Mucosa of descending colon (tissue), 3 donors: ENCODE results near the gene RALGPS2. TPM values are rescaled to one million over a fixed set of nuclear protein-coding genes. Genes with fewer than 3 reads are reported as not detected.
"Not testable (repeated sequence)": the region's sequence is repeated elsewhere in the genome, so short reads cannot be mapped to it uniquely, and the experiment has no call there.

Source experiments
- ATAC-seq: fragments of 200-7000 bp; cut with Tn5 transposase; one replicate; pipeline ENCODE4 v1.9.1; 2020; ENCODE audit warnings: mild to moderate bottlenecking, moderate library complexity
- DNase-seq, 3 donors: peaks; one replicate each; pipeline ENCODE4 v3.0.0-alpha.2; 2020
- H3K36me3 ChIP-seq: fragments of 200-600 bp; one replicate; pipeline ENCODE4 v1.8.0; 2021; ENCODE audit warnings: low read depth, mild to moderate bottlenecking
- H3K4me1 ChIP-seq: fragments of 200-600 bp; one replicate; pipeline ENCODE4 v1.8.0; 2021; ENCODE audit warnings: low read depth, mild to moderate bottlenecking
- H3K4me3 ChIP-seq: fragments of 200-600 bp; one replicate; pipeline ENCODE4 v1.8.0; 2021; ENCODE audit warnings: mild to moderate bottlenecking
- H3K9me3 ChIP-seq: fragments of 200-600 bp; one replicate; pipeline ENCODE4 v1.8.0; 2021; ENCODE audit warnings: mild to moderate bottlenecking
- intact Hi-C, 2 donors: fragments of 100-400 bp; cut with DNase I in 1 of 2; cut with micrococcal nuclease in 1 of 2; formaldehyde crosslinking; loops; one replicate each; pipeline versions ENCODE4 v1.11.0 to v1.11.1; 2022; cut with DNase I, micrococcal nuclease
- total RNA-seq, 3 donors: library from RNA; stranded (reverse); fragmentation: NEBNext Ultra II Directional in 2 of 3; extraction: Animal tissue kit (Norgen Biotek cat#: 25700) in 2 of 3; gene quantifications; one replicate each; pipeline versions ENCODE4 v1.2.1 to v1.2.4, GENCODE V29; 2021 to 2023
- TF ChIP-seq, protein P1 (sequence below): fragments of 200-600 bp; IDR thresholded peaks from one replicate; pipeline ENCODE4 v1.8.0; 2022; ENCODE audit warnings: antibody characterized with exemption, mild to moderate bottlenecking
- donor health status: DM: no; HTN: no; CAD: no; lungs with moderate emphysema.
- donor health status: DM: no; HTN: no; CAD: no.
- donor health status: DM: no; HTN: yes; CAD: no.

RALGPS2 gene
- total RNA-seq, 3 donors from 2014 or later, result 25.9 to 49.9 (median 36.4) TPM

DNA sequence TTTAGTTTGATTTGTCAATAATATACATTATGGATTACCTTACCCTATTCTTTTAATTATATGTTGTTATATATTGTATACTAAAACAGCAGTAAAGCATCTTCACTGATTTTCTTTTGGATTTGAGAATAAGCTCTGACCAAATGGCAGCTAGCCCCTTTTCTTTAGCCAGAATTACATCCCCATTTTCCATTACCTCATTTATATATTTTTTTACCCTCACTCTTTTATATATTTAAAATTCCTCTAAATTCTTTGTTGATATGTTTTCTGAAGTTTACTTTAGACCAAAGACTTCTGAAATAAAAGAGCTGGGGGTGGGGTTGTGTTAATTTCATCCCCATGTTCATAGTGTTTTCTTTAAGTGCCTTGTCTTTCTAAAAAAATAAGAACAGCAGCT is 121.3 kb downstream of the RALGPS2 start:
- DNase-seq (no peak), ATAC-seq (no peak)
- peaks cover 7% of the 10 kb centered on the region for H3K4me1 ChIP-seq
- intact Hi-C loops, result no loop called here
- TF ChIP-seq, protein P1, sequence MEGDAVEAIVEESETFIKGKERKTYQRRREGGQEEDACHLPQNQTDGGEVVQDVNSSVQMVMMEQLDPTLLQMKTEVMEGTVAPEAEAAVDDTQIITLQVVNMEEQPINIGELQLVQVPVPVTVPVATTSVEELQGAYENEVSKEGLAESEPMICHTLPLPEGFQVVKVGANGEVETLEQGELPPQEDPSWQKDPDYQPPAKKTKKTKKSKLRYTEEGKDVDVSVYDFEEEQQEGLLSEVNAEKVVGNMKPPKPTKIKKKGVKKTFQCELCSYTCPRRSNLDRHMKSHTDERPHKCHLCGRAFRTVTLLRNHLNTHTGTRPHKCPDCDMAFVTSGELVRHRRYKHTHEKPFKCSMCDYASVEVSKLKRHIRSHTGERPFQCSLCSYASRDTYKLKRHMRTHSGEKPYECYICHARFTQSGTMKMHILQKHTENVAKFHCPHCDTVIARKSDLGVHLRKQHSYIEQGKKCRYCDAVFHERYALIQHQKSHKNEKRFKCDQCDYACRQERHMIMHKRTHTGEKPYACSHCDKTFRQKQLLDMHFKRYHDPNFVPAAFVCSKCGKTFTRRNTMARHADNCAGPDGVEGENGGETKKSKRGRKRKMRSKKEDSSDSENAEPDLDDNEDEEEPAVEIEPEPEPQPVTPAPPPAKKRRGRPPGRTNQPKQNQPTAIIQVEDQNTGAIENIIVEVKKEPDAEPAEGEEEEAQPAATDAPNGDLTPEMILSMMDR, result no peak
- H3K36me3 ChIP-seq, result no peaks in the 10 kb centered on the region
- no peak overlapping the region for H3K4me3 ChIP-seq
- H3K9me3 ChIP-seq, result no peaks in the 10 kb centered on the region

- no peaks in the 10 kb centered on the region for H3K36me3 ChIP-seq
- DNase-seq (no peak), ATAC-seq (peak; percentile 68)
These were observed 122.4 kb downstream of the RALGPS2 start for GRCh38 chr1:178847396-178847849.

DNA sequence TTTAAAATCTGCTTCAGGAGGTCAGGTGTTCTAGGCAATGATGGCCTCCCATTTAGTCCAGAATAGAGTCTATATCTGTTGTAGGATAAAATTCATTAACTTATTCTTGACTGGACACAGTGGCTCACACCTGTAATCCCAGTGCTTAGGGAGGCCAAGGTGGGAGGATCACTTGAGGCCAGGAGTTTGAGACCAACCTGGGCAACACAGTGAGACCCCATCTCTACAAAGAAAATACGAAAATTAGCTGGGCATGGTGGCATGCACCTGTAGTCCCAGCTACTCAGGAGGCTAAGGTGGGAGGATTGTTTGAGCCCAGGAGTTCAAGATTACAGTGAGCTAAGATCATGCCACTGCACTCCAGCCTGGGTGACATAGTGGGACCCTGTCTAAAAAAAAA is 122.9 kb downstream of the RALGPS2 start:
- H3K36me3 ChIP-seq, intact Hi-C loops, H3K4me3 ChIP-seq, H3K9me3 ChIP-seq, ATAC-seq, H3K4me1 ChIP-seq, DNase-seq: not testable (repeated sequence)

More at GRCh38 chr1:178847396-178847849, 122.4 kb downstream of the RALGPS2 start:
- Histone ChIP-seq H3K4me3 (no peak overlapping the region), H3K9me3 (no peaks in the 10 kb centered on the region), H3K4me1 (peaks cover 7% of the 10 kb centered on the region)
- intact Hi-C loops, result no loop called here
- TF ChIP-seq, protein P1, result no peak

- no peaks in the 10 kb centered on the region for H3K9me3 ChIP-seq
- no peaks in the 10 kb centered on the region for H3K36me3 ChIP-seq
- ATAC-seq, result no peak
- H3K4me3 ChIP-seq, result no peak overlapping the region
- TF ChIP-seq, protein P1, result no peak
- intact Hi-C loops, result no loop called here
- DNase-seq, result no peak
- peaks cover 7% of the 10 kb centered on the region for H3K4me1 ChIP-seq
These were observed 124.9 kb downstream of the RALGPS2 start for GRCh38 chr1:178849918-178850317.

GRCh38 chr1:178857126-178857525 is 132.1 kb downstream of the RALGPS2 start:
- TF ChIP-seq, protein P1, result no peak
- intact Hi-C loops, result no loop called here
- no peak for ATAC-seq

DNA sequence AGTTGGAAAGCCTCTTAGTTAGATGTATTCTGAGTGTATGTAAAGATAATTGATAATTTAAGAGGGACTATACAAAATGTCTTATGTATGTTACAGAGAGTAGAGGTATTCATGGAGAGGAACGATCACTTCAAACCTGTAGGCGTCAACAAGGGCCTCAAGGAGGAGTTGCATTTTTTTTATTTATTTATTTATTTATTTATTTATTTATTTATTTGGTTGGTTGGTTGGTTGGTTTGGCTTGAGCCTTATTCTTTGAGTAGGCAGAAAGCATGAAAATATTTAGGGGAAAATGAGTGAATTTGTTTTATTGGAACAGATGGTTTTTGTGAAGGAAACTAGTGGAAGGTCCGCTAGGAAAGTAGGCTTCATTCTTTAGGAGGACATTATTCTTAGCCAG is 137.4 kb downstream of the RALGPS2 start:
- TF ChIP-seq, protein P1, result no peak
- intact Hi-C loops, result loop anchor here in 1 of 2 donors (10.0 kb wide), 1 partner anchor 72 kb away; no protein-coding TSS in a partner anchor
- Histone ChIP-seq H3K4me3 (no peak overlapping the region), H3K4me1 (peaks cover 6% of the 10 kb centered on the region), H3K36me3 (no peaks in the 10 kb centered on the region), H3K9me3 (no peaks in the 10 kb centered on the region)
- DNase-seq (no peak), ATAC-seq (no peak)

More at GRCh38 chr1:178857126-178857525, 132.1 kb downstream of the RALGPS2 start:
- no peak for DNase-seq
- Histone ChIP-seq H3K4me1 (no peaks in the 10 kb centered on the region), H3K36me3 (no peaks in the 10 kb centered on the region), H3K4me3 (no peak overlapping the region), H3K9me3 (no peaks in the 10 kb centered on the region)
